ENCODE results near the gene ROBO4.

DNA sequence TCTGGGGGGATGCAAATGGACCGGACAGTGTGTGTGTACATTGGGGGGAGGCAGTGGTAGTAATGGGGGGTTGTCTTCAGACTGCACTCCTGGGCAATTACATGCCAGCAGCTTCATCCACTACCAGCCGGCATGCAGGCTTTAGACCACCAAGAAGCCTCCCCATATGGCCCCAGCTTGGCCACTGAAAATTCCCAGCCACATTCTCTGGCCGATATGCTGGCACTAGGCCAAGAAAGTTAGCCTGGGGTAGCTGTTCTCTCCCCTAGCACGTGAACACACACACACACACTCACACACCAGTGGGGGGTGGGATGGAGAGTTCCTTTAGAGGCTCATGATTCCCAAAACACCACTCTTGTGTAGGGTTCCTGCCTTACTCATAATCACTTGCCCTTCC, 36.0 kb downstream of the ROBO4 start:
- TF ChIP-seq CTCF (conservative IDR thresholded peaks at IDR 0.05; ENCODE audit: low read depth, low read length): no peak
- no peak for TF ChIP-seq EZH2 (IDR thresholded peaks at IDR 0.05; ENCODE audit: low read length, unreplicated experiment)
